ENCODE data around the gene UST.

Gene UST

DNA sequence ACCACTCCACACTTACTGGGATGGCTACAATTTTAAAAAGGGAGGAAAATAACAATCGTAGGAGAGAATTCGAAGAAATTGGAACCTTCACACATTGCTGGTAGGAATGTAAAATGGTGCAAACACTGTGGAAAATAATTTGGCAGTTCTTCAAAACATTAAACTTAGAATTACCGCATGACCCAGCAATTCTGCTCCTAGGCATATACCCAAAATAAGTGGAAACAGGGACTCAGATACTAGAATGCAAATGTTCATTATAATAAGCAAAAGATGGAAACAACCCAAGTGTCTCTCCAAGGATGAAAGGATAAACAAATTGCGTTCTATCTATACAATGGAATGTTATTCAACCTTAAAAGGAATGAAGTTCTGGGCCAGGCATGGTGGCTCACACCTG is 325.2 kb downstream of the UST start:
- DNase-seq = no peak

- no peak for DNase-seq
Measured at GRCh38 chr6:149074832-149075258, 328.0 kb downstream of the UST start.

DNA sequence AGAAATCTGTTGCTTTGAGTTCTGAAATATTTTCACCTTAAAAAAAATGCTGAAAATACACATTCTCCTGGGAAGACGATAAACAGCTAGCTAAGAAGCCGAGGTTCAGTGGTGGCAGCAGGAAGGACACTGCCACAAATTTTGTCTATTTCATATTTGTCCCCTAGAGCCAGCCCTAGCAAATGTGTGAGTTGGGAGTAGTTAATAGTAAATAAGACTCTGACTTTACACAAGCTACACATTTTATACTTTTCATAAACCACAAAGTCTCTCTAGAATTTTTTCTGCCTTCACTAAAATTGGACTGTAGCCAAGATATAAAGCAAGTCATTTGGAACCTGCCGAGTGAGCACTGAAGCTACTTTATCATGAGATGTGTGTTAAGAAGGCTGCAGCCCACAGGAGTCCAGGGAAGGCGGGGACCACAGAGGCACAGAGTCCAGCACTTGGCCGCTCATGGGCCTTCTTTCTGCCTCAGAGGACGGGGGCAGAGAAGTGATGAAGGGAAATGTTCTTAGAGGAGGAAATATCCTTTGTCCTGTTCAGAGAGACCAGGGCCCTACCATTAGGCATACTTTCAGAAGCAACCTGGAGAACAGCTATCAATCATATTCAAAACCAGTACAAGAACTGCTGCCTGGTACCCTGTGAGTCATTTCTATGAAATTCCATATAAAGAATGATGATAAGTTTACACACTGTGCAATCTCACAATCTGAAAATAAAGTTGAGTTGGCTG is 329.0 kb downstream of the UST start:
- peak; percentile 15 for DNase-seq

GRCh38 chr6:149076355-149076734 is 329.5 kb downstream of the UST start:
- DNase-seq = no peak

DNA sequence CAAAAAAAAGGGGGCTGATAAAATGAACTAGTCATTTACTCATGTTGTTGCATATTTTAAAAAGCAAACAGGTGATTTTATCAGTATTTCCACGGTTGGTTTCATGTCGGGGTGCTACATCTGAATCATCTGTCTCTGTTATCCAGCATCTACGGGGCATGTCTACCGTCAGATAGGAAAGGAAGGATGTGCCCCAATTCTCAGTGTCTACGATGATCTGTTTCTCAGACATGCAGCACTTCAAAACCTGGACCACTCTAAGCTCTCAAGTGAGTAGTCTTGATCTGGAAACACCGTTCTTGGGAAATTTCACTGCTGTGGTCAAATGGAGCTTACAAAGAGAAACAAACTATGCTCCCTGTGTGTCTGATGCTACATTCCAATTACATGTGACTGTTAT is 330.4 kb downstream of the UST start:
- DNase-seq = no peak

DNA sequence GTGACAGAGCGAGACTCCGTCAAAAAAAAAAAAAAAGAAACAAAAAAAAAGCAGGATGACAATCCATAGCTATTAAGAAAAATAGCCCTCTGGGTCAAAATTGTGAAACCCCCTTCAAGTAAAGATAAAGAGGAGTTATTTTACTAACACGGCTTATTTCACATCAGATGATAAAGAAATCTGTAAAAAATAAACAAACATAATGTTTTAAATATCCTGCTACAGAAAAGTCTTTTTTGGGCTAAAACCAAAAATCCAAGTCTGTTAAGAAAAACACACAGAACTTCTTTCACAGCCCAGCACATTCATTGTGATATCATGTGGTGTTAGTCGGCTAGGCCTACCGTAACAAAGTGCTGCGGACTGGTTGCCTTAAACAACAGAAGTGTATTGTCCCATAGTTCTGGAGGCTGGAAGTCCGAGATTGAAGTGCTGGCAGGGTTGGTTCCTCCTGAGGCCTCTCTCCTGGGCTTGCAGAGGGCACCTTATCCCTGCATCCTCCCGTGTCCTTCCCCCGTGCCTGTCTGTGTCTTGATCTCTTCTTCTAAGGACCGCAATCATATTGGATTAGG is 331.5 kb downstream of the UST start:
- DNase-seq = no peak

GRCh38 chr6:149079456-149079855 is 332.6 kb downstream of the UST start:
- no peak for DNase-seq

- DNase-seq = no peak
Measured at GRCh38 chr6:149079911-149080491, 333.2 kb downstream of the UST start.

GRCh38 chr6:149080511-149080910 is 333.7 kb downstream of the UST start:
- DNase-seq = no peak

DNA sequence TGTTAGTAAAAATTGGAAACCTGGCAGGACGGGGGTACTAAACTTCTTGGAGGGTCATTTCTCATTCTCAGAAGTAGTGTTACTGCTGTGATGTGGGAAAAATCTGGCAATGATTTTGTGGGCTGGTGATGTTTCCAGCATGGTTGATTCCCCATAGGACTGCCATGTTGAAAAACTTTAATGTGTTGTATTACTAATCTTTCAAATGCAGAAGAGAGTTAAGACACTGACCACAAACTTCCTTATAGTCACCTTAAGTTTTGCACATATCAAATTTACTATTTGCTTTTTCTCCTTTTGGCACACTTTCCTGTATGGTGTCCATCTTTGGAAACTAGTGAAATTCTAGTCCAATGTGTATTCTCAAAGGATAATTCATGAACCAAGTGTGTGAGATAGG is 334.5 kb downstream of the UST start:
- no peak for DNase-seq

GRCh38 chr6:149082320-149082719 is 335.5 kb downstream of the UST start:
- peak; percentile 84 for DNase-seq

GRCh38 chr6:149084026-149084425 is 337.2 kb downstream of the UST start:
- no peak for DNase-seq

GRCh38 chr6:149084808-149085556 is 338.2 kb downstream of the UST start:
- no peak for DNase-seq

DNA sequence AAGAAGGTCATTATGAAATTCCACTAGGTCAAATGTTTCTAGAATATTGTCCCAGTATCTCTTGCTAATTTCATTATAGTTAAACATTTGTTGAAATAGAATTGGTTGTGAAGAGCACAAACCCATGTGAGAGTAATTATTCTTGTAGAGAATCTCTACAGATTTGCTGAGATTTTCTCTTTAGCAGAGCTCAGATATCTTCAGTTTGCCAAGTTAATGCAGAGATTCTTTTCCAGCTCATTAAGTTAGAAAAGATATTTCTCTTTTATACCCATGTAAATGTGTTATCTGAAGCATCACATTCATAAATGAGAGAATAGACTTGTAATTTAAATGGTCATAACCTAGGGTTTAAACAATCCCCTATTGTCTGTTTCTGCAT is 338.7 kb downstream of the UST start:
- DNase-seq = no peak

GRCh38 chr6:149086363-149086762 is 339.5 kb downstream of the UST start:
- DNase-seq = no peak

- no peak for DNase-seq
Measured at GRCh38 chr6:149087898-149088297, 341.1 kb downstream of the UST start.

DNA sequence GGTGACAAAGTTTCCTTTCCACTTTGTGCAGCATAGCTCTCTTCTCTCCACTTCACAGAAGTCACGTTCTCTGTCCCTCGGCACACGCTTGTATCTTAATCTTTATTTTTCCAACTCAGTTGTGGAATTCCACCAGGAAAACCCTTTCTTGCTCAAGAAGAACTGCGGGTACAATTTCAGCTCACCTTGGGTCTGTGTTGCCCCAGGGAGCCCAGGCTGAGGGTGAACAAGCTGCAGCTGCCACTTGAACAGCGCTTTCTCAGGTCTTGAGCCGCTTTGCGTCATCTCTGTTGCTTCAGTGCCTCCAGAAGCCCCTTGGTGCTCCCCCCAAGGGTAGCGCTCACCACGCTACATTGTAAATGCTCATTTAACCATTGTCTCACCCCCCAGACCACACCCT is 341.5 kb downstream of the UST start:
- DNase-seq = no peak

- no peak for DNase-seq
Measured at GRCh38 chr6:149089510-149089909, 342.7 kb downstream of the UST start.

- no peak for DNase-seq
Measured at GRCh38 chr6:149090937-149091336, 344.1 kb downstream of the UST start.

- DNase-seq = no peak
Measured at GRCh38 chr6:149093643-149094042, 346.8 kb downstream of the UST start.

DNA sequence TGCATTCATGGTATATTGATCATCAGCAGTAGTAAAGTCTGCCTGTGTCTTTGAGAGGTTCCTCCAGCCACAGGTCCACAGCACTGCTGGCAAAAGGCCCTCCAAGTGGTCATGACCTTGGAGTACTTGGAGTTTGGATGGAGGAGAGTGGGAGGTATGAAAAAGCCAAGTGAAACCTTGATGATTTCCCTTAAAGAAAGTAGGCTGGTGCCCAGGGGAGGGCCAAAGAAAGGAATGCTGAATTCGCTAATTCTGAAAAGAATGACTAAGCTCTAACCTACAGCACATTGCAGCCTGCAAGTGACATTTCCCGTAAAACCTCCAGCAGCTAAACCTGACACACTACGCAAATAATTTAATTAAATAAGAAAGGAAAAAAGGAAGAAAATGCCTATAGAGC is 347.3 kb downstream of the UST start:
- DNase-seq = no peak

DNA sequence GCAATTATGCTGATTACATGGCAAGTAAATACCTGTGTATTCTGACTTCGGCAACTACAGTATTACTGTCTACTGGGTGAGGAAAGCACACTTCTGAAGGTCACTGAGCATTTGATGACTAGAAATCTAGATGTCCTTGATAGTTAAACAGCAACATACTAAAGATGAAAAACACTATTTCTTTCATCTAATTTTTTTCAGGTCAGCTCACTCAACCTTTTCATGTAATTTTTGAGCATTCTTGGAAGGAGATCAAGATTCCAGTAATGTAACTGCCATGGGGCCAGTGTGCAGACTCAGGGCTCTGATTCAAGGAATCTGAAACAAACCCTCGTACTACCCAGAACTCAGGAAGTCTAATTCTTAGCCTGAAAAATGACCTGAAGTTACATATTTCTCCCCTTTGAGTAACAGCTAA is 348.1 kb downstream of the UST start:
- DNase-seq = no peak

- peak; percentile 87 for DNase-seq
Measured at GRCh38 chr6:149095842-149096241, 349.0 kb downstream of the UST start.

GRCh38 chr6:149097794-149098193 is 351.0 kb downstream of the UST start:
- no peak for DNase-seq
